GM19099 (cell line): ENCODE data around the gene AMN.

ENCODE experiments used
- POLR2A ChIP-seq: IDR thresholded peaks from 3 replicates; pipeline ENCODE4 v1.6.1; 2011; ENCODE audit warnings: low read depth; ENCODE audit not compliant: insufficient read length; ENCODE audit errors: extremely low read depth

Gene AMN

DNA sequence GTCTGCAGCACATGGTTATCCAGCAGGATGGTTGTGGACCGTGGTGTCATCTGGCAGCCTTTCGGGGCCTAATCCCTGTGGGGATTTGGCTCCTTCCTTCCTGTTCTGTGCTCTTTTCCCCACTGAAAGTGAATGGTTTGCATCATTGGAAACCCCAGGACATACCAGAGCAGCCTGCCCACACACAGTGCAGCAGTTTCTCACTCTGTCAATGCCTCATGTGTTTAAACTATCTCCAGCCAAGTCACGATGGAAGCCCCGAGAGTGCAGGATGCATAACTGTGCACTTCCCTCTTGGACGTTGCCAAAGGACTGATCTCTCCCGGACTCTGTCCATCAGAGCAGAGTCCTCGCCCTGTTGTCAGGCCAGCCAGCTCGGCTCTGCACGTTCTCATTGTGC, 29.0 kb upstream of the AMN start:
- no peak for TF ChIP-seq POLR2A

DNA sequence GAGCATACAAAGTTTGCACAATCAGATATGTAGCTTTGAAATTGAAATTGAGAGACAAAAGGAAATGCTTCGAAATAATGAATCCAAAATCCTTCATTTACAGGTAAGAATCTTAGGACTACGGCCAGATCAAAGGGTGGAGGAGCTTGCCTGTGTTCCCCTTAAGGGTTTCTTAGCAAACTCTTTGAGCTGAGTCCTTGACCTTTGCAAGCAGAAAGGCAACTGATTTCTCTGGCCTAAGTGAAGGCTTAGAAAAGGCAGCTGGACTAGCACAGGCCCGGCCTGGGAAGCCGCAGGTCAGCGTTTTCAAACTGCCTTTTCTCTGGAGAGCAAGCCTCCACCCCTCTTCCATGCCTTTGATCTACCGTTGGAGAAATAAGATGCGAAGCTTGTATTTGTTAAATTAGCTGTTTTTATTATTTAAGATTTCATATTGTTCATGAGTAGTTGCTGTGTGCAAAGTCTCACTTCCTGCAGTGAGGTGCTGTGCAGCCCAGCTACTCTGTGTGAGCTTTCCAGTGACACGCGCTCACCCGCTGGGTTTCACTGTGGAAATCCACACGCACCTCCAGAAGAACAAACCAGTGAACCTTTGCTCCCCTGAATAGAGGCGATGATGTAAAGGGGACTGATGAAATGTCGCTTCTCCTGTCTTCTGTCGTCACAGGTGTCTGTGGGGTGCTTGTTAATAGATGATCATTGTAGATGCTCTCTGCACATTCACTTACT, 25.0 kb upstream of the AMN start:
- no peak for TF ChIP-seq POLR2A

DNA sequence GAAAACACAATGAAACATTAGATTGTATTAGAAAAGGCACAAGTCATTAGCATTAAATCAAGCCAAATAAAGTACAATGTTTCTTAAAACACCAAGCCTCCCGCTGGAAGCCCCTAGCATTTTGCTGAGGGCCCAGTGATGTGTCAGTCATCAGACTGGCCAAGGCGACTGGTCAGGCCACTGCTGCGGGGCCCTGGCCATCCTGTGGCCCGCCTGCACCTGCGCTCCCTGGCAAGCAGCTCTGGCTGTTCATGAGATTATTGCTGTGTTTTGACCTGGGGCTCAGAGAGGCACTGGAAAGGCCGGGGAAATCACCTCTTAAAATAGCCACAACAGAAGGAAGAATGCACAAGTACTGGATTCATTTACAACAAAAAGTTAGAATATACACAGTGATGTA, 24.2 kb upstream of the AMN start:
- no peak for TF ChIP-seq POLR2A

DNA sequence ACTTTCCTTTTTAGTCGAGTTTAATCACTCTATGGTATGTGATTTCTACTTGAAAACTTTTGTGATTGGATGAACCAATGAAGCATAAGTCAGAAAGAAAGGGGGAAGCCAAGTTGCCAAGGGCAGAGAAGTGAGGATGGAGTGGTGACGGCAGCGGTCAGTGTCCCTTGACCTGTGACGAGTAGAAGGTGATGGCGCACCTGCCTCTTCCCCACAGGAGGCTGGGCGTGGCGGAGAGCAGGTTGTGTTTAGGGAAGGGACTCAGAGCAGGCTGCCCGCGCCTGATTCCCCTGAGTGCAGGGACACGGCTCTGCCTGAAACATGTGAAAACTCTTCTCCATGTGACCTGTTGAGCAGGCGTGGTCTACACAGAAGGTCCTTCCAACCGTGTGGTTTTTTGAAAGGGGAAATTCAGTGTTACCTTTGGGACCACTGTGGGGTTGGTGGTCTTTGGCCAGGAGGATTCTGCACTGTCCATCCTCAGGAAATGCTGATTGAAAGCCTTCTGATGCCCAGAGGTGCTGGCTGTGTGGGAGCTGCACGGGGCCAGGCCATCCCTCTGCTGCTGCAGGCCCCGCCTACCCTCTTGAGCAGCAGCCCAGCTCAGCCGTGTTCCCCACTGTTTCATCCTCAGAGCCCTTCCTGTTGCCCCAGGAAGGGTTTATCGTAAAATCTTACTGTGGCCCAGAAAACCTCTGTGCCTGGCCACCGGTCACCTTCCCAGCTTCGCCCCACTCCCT, 23.5 kb upstream of the AMN start:
- TF ChIP-seq POLR2A: no peak

DNA sequence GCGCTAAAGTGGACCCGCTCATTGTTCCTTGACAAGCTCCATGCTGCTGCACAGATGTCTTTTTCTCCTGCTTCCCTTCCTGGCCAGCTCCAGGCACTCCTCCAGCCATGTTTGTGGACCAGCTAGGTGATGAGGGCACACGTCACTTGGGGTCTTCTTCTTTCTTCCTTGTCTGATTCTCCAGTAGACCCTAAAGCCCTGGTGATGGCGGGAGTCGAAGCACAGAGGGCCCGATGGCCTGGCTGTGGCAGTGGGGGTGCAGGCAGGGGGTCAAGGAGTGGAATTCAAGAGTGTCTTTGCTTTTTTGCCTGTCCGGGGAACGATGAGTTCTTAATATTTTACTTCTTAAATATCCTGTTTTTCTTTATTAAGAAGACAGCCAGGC, 23.0 kb upstream of the AMN start:
- TF ChIP-seq POLR2A: no peak

DNA sequence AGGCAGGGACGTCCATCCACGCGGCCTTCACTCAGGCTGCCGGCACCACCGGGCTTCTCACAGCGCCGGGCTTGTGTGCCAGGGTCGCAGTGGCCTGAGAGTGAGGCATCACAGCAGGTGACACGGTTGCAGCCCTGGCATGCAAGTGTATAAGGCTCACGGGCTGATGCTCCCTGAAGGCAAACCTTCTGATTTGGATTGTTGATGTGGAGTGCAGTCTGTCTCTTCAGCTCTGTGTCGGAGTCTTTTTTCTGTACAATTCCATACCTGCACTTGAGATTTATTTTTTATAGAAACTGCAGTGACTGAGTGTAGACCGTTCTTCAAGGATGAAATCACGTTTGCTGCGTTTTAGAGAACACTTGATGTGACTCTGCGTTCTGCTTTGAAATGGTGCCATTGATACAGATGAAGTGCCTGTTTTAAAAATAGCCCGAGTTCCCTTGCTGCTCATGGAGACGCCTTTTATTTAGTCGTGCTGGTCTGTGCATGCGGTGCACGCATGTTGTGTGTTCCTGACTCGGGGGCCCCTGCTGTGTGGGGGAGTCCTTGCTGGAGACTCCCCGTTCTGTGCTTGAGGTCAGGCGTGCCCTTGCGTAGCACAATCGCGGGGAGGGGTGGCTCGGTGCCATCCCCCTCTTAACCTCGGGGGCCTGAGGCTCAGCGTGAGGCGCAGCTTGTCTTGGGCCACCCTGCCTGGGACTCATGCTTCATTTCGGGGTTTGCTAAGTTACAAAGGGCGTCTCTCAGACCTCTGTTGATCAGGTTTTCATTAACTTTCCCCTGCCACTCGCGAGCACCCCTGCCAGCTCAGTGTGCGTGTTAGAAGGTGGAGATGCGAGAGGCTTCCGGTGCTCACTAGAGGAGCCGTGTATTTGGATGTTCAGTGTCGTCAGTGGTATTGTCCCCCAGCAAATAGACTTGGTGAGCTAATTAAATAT, 21.6 kb upstream of the AMN start:
- no peak for TF ChIP-seq POLR2A

DNA sequence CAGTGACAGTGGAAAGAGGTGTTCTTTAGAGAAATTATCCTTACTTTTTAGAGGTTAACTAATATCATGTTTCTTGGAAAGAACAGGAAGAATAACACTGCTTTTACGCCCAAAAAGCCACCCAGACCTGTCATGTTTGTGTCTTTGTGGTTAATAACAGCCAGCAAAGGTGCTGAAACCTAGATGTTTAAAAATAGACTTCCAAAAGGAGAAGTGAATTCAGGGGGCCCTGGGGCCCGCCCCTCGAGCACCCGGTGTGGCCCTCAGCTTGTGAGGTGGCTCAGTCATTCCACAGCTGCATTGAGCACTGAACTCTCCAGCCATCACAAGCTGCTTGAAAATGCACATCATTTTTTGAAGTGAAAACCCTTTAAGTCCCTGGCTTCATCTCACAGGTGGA, 20.8 kb upstream of the AMN start:
- TF ChIP-seq POLR2A: peak; percentile 64

DNA sequence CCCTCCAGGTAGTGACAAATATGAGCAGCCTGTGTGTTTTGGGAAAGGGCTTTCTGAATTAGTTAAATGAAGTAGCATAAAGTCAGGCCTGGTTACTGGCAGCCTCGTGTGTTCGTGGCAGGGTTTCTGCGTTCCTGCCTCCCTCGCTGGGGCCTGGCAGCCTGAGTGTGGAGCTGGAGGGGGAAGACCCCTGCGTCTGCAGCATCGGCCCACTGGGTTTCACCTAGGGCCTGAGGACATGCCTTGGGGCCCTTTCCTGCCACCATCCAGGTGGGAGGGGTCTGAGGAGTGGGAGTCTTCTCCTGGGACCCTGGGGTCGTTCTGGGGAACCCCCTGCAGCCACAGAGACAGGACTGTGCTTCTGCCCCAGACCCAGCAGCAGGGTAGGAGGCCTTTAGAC, 20.4 kb upstream of the AMN start:
- TF ChIP-seq POLR2A: no peak

DNA sequence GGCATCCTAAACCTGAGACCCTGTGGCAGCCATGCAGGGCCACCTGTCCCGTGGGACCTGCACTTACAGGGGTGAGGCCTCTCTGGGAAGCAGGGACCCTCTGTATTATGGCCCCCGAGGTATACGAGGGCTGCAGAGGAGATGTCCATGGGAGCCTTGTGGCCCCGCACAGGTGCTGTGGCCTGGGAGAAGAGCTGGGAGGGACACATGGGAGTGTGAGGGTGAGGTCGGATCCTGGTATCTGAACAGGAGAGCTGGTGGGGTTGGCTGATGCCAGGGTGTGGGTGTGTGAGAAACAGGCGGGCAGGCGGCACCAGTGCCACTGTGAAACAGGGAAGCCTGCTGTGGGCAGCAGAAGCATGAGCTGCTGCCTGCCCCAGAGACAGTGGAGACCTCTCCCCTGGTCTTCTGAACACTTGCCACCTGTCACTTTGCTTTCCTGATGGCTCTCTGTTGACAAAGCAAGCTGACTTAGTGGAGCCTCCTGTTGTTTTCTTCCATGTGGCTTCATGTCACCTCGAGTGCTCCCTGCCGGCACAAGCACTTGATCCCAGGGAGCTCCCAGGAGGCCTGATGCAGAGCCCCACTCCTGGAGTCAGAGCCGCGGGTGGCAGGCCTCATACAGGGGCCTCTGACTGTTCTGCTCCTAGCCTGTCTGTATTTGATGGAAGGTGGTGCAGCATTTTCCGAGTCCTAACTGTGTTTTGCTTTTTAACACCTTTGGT, 19.8 kb upstream of the AMN start:
- no peak for TF ChIP-seq POLR2A

DNA sequence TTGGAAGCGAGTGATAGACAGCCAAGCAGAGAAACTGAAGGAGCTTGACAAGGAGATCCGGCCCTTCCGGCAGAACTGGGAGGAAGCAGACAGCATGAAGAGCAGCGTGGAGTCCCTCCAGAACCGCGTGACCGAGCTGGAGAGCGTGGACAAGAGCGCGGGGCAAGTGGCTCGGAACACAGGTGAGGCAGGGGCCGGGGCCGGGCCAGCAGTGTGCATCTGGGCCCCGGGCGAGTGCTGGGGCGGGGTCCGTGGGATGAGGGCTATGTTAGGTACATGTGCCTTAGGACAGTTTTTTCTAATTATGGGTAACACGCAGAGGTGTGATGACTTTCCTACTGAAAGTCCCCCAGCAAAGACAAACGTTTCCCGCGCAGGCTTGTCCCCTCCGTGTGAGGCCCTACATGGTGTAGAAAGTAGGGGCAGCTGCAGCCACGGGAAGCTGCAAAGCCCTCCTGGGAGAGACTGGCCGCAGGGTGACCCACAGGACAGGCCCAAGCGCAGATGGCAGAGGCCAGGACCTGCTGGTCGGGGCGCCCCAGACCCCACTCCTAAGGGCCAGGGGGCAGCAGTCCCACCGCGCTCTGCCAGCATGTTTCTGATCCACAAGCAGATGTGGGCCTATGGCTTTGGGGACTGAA, 19.1 kb upstream of the AMN start:
- no peak for TF ChIP-seq POLR2A

DNA sequence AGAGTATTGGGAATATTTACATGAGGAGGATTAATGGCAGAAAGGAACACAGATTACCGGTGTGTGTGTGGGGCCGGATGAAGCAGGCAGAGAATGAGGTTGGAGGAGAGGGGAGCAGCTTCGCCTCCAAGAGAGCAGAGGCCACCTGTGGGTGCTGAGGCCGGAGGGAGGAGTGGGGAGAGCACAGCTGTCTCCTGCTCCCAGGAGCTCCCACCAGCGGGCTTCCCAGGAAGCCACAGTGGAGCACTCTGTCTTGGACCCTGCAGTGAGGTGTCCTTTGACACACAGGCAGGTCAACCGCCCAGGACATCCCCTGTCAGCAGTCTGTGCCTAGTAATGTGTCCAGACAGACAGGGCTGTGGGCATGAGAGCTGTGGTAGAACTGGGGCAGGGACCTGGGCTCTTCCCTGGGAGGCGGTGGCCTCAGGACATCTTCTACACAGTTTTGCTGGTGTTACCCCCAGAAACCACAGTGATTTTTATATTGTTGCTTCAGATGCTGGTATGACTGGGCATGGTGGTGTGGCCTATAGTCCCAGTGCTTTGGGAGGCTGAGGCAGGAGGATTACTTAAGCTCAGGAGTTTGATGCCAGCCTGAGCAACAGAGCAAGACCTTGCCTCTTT, 18.5 kb upstream of the AMN start:
- TF ChIP-seq POLR2A: no peak

DNA sequence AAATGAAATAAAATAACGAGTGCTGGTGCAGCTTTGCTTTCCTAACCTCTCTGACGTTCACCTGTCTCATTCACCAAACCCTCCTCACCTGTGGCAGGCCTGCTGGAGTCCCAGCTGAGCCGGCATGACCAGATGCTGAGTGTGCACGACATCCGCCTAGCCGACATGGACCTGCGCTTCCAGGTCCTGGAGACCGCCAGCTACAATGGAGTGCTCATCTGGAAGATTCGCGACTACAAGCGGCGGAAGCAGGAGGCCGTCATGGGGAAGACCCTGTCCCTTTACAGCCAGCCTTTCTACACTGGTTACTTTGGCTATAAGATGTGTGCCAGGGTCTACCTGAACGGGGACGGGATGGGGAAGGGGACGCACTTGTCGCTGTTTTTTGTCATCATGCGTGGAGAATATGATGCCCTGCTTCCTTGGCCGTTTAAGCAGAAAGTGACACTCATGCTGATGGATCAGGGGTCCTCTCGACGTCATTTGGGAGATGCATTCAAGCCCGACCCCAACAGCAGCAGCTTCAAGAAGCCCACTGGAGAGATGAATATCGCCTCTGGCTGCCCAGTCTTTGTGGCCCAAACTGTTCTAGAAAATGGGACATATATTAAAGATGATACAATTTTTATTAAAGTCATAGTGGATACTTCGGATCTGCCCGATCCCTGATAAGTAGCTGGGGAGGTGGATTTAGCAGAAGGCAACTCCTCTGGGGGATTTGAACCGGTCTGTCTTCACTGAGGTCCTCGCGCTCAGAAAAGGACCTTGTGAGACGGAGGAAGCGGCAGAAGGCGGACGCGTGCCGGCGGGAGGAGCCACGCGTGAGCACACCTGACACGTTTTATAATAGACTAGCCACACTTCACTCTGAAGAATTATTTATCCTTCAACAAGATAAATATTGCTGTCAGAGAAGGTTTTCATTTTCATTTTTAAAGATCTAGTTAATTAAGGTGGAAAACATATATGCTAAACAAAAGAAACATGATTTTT, 17.1 kb upstream of the AMN start:
- TF ChIP-seq POLR2A: no peak
